HepG2 (cell line): Measurements from ENCODE around the gene EVI5. TPM values are rescaled to one million over a fixed set of nuclear protein-coding genes. Genes with fewer than 3 reads are reported as not detected.
A peak's percentile ranks its signal among the peaks of the same experiment; 100 is the strongest.

Experiments
- ATAC-seq: fragments of 200-7000 bp; cut with Tn5 transposase; 3 replicates; pipeline ENCODE4 v1.9.1; 2020; ENCODE audit warnings: mild to moderate bottlenecking, moderate library complexity
- BruUV-seq: library from RNA; stranded (reverse); fragments of 400-500 nt; replicated peaks from 2 replicates; lab custom pipeline; 2021; lab: Mats Ljungman, UMichigan
- CTCF ChIA-PET: fragments of 300-600 bp; formaldehyde crosslinking; extraction: SDS; loops from one replicate; lab custom pipeline; 2021; ENCODE audit warnings: low total read pairs, inconsistent platforms, low intra/inter-chr PET ratio; lab: Yijun Ruan, JAX
- POLR2A ChIA-PET: fragments of 350-600 bp; sonication (Branson Sonifier 250); formaldehyde crosslinking; loops from one replicate; lab custom pipeline; 2020; ENCODE audit warnings: antibody characterized with exemption, inconsistent platforms; lab: Yijun Ruan, JAX
- DNase-seq: peaks from one replicate; pipeline ENCODE4 v3.0.0-alpha.2; 2015; ENCODE audit warnings: low spot score
- FAIRE-seq: peaks from 3 replicates; lab custom pipeline; 2011; peaks lifted over from hg19 to GRCh38; lab: Jason Lieb, UNC
- H2AFZ ChIP-seq: one replicate; pipeline ENCODE4 v1.6.1; 2011; ENCODE audit warnings: low read length, inconsistent platforms
- H3K27ac ChIP-seq: fragments of 300-600 bp; 3 replicates; pipeline ENCODE4 v1.8.0; 2011; ENCODE audit warnings: mixed run types, mild to moderate bottlenecking, mixed read lengths, low read length, inconsistent platforms; ENCODE audit not compliant: insufficient read depth; ENCODE audit errors: extremely low read length
- H3K27me3 ChIP-seq, 2 experiments: fragments of 200-600 bp in 1 of 2; 2 replicates in 1 of 2; 3 replicates in 1 of 2; pipeline versions ENCODE4 v1.6.0 to v1.8.0; 2011; ENCODE audit warnings: low read length in 2 of 2, mild to moderate bottlenecking in 2 of 2, moderate library complexity in 2 of 2, inconsistent platforms in 1 of 2; ENCODE audit not compliant: insufficient read depth in 2 of 2, control insufficient read depth in 1 of 2
- H3K36me3 ChIP-seq, 2 experiments: fragments of 200-600 bp in 1 of 2; replicated peaks in 1 of 2; 2 replicates in 1 of 2; 3 replicates in 1 of 2; pipeline versions ENCODE4 v1.5.1 to v1.8.0; 2011; ENCODE audit warnings: low read length in 2 of 2, inconsistent platforms in 1 of 2; ENCODE audit not compliant: insufficient read depth in 2 of 2, control insufficient read depth in 1 of 2
- H3K4me1 ChIP-seq: 2 replicates; pipeline ENCODE4 v1.5.1; 2012; ENCODE audit warnings: low read length, inconsistent platforms; ENCODE audit not compliant: insufficient read depth
- H3K4me2 ChIP-seq: 2 replicates; pipeline ENCODE4 v1.6.0; 2011; ENCODE audit warnings: low read depth, low read length, inconsistent platforms
- H3K4me3 ChIP-seq, 3 experiments: fragments of 200-600 bp in 1 of 3; sonication (generic), shearing (Covaris generic) in 1 of 3; replicated peaks in 1 of 3; 2 replicates each; pipeline ENCODE4 v1.5.1; 2011 to 2016; ENCODE audit warnings: low read length in 3 of 3, inconsistent platforms in 2 of 3, low read depth in 2 of 3, mild to moderate bottlenecking in 2 of 3, control low read depth in 1 of 3, mixed read lengths in 1 of 3; ENCODE audit not compliant: insufficient read depth in 1 of 3
- H3K79me2 ChIP-seq: one replicate; pipeline ENCODE4 v1.6.1; 2011; ENCODE audit warnings: low read length, inconsistent platforms; ENCODE audit not compliant: insufficient read depth
- H3K9ac ChIP-seq: 2 replicates; pipeline ENCODE4 v1.6.0; 2011; ENCODE audit warnings: mild to moderate bottlenecking, low read depth, low read length, inconsistent platforms; ENCODE audit not compliant: insufficient read depth
- H3K9me3 ChIP-seq: 2 replicates; pipeline ENCODE4 v1.5.1; 2012; ENCODE audit warnings: mild to moderate bottlenecking, low read length
- H4K20me1 ChIP-seq: 2 replicates; pipeline ENCODE4 v1.6.0; 2011; ENCODE audit warnings: inconsistent platforms, mild to moderate bottlenecking, low read length, moderate library complexity; ENCODE audit not compliant: insufficient read depth
- CREM ChIP-seq, 2 experiments: sonication (generic) in 1 of 2; formaldehyde crosslinking in 1 of 2; IDR thresholded peaks; 2 replicates each; pipeline versions ENCODE4 v1.4.0 to v1.6.1; 2016 to 2020; ENCODE audit warnings: antibody characterized with exemption in 1 of 2, mild to moderate bottlenecking in 1 of 2, missing genetic modification reagents in 1 of 2
- NR3C1 ChIP-seq: sonication (generic); formaldehyde crosslinking; IDR thresholded peaks from 2 replicates; pipeline ENCODE4 v1.4.0; 2020; ENCODE audit warnings: missing genetic modification reagents
- REPIN1 ChIP-seq: sonication (generic); formaldehyde crosslinking; IDR thresholded peaks from 2 replicates; pipeline ENCODE4 v1.8.0; 2022; ENCODE audit warnings: missing genetic modification reagents, low read depth, mild to moderate bottlenecking, borderline replicate concordance
- SATB2 ChIP-seq: sonication (generic); formaldehyde crosslinking; IDR thresholded peaks from 2 replicates; pipeline ENCODE4 v1.5.0; 2020; ENCODE audit warnings: missing genetic modification reagents
- STAG1 ChIP-seq: sonication (generic); formaldehyde crosslinking; IDR thresholded peaks from 2 replicates; pipeline ENCODE4 v1.4.0; 2020; ENCODE audit warnings: missing genetic modification reagents
- YY1 ChIP-seq: IDR thresholded peaks from 2 replicates; pipeline ENCODE4 v1.6.1; 2011; ENCODE audit warnings: low read length, low read depth, moderate library complexity, mild to moderate bottlenecking; ENCODE audit not compliant: insufficient read depth, insufficient replicate concordance
- ZFX ChIP-seq: sonication (generic); formaldehyde crosslinking; IDR thresholded peaks from 2 replicates; pipeline ENCODE4 v1.4.0; 2020; ENCODE audit warnings: mild to moderate bottlenecking, low read depth, missing genetic modification reagents, moderate library complexity
- ZFY ChIP-seq: sonication (generic); formaldehyde crosslinking; IDR thresholded peaks from 2 replicates; pipeline ENCODE4 v1.4.0; 2020; ENCODE audit warnings: missing genetic modification reagents
- ZNF44 ChIP-seq: sonication (generic); formaldehyde crosslinking; IDR thresholded peaks from 2 replicates; pipeline ENCODE4 v1.5.1; 2020; ENCODE audit warnings: mild to moderate bottlenecking, missing genetic modification reagents
- WGBS: methylation state at CpG from one replicate; pipeline ENCODE4 v1.1.6; 2017; ENCODE audit warnings: low lambda C conversion rate; 5-methylcytosine and 5-hydroxymethylcytosine counted together
- in situ Hi-C: cut with HindIII; loops from 2 replicates; pipeline ENCODE4 v1.10.0; 2017; ENCODE audit warnings: low pct_unique_long_range_greater_than_20kb; ENCODE audit not compliant: extremely low pct_ligation_motif_present
- intact Hi-C: fragments of 100-400 bp; cut with micrococcal nuclease; formaldehyde crosslinking; loops from one replicate; pipeline ENCODE4 v1.10.0; 2022; ENCODE audit not compliant: unreplicated experiment
- polyA plus RNA-seq, 8 experiments: library from polyadenylated mRNA; depleted of rRNA in 3 of 8; stranded (reverse) in 7 of 8; unstranded in 1 of 8; fragments of >200 nt; fragmentation: Illumina TruSeq in 4 of 8; extraction: Trizol in 4 of 8; gene quantifications; 2 replicates each; pipeline versions ENCODE4 v1.2.1 to v1.2.3, GENCODE V29; 2011 to 2016; ENCODE audit warnings: low read depth in 4 of 8, missing spikeins in 1 of 8, mixed read lengths in 1 of 8; ENCODE audit not compliant: insufficient read depth in 1 of 8
- total RNA-seq, 5 experiments: library from RNA; depleted of rRNA; stranded (reverse); fragments of >200 nt; fragmentation: Illumina TruSeq; extraction: Trizol; gene quantifications; 2 replicates each; pipeline ENCODE4 v1.2.3, GENCODE V29; 2016; ENCODE audit warnings: low read depth in 1 of 5
- TF ChIP-seq, protein P1 (sequence below): sonication (generic); formaldehyde crosslinking; IDR thresholded peaks from 2 replicates; pipeline ENCODE4 v1.5.0; 2020; ENCODE audit warnings: mild to moderate bottlenecking, missing genetic modification reagents, moderate library complexity
- TF ChIP-seq, protein P2 (sequence below), 2 experiments: sonication (generic) in 1 of 2; formaldehyde crosslinking in 1 of 2; IDR thresholded peaks; 2 replicates each; pipeline versions ENCODE4 v1.5.1 to v1.6.1; 2011 to 2020; ENCODE audit warnings: borderline replicate concordance in 1 of 2, low read depth in 1 of 2, low read length in 1 of 2, mild to moderate bottlenecking in 1 of 2, missing genetic modification reagents in 1 of 2, moderate library complexity in 1 of 2
- TF ChIP-seq, protein P3 (sequence below): sonication (generic); formaldehyde crosslinking; IDR thresholded peaks from 2 replicates; pipeline ENCODE4 v1.5.1; 2020; ENCODE audit warnings: missing genetic modification reagents, mild to moderate bottlenecking, borderline replicate concordance

Gene EVI5
- total and polyA plus RNA-seq, 2 of the 13 experiments (the other 11 are each of a cell fraction or from before 2014, with no cell fraction given), result 4.0 to 12.6 TPM

DNA sequence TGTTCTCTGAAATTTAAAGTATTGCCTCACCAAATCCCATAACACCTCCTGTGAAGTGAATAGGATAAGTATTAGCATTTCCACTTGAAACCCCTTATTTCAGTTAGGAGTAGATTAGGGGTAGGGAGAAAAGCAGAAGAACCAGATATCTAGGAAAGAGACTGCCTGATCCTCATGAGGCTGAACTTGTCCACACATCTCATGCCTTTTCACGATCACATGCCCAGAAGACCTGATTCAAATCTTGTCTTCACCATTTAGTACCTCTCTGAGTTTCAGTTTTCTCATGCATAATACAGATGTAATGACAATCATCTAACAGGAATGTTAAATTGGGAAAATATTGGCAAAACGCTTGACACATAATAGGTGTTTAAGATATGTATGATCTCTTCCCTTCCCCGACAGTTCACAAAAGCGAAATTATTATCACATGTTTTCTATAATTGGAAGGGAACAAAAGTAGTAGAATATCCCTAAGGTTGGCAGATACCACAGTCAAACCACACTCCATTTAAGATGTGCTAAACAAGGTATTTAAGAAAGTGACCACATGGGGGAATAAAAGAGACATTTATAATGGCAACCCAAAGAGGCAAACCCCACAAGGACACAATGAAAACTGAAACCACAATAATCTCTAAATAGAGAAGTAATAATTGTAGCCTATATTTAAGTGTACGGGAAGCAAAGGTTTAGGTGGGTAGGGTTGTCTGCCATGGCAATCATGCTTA, 323.4 kb downstream of the EVI5 start:
- ATAC-seq, result peak; percentile 69
- ChIA-PET POLR2A (no interaction called here), CTCF (no interaction called here)
- 32% methylated on average over 5 of the region's 5 CpGs for WGBS
- FAIRE-seq, result no peak
- Histone ChIP-seq H3K36me3 (no peaks in the 10 kb centered on the region), H3K4me3 (no peak overlapping the region), H3K27ac (no peak overlapping the region), H3K4me2 (no peak overlapping the region), H3K9me3 (no peaks in the 10 kb centered on the region), H3K4me1 (0 out of 2 replicates have a peak, but pooled peaks cover 4% of the 10 kb centered on the region), H3K9ac (no peak overlapping the region), H3K27me3 (no peaks in the 10 kb centered on the region; a peak in 1 of 5 replicates), H3K79me2 (no peaks in the 10 kb centered on the region), H2AFZ (no peak overlapping the region), H4K20me1 (no peaks in the 10 kb centered on the region)
- peak; percentile 15 for DNase-seq
- in situ Hi-C loops, result no loop called here
- TF ChIP-seq ZFX (CRISPR knock-in tag), result no peak
- no peak for TF ChIP-seq SATB2
- TF ChIP-seq, protein P1, sequence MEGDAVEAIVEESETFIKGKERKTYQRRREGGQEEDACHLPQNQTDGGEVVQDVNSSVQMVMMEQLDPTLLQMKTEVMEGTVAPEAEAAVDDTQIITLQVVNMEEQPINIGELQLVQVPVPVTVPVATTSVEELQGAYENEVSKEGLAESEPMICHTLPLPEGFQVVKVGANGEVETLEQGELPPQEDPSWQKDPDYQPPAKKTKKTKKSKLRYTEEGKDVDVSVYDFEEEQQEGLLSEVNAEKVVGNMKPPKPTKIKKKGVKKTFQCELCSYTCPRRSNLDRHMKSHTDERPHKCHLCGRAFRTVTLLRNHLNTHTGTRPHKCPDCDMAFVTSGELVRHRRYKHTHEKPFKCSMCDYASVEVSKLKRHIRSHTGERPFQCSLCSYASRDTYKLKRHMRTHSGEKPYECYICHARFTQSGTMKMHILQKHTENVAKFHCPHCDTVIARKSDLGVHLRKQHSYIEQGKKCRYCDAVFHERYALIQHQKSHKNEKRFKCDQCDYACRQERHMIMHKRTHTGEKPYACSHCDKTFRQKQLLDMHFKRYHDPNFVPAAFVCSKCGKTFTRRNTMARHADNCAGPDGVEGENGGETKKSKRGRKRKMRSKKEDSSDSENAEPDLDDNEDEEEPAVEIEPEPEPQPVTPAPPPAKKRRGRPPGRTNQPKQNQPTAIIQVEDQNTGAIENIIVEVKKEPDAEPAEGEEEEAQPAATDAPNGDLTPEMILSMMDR (CRISPR knock-in tag), result 0 out of 2 replicates have a peak, but pooled peaks have one; percentile 22
- peak; percentile 59 for TF ChIP-seq STAG1
- TF ChIP-seq REPIN1 (CRISPR knock-in tag), result no peak
- intact Hi-C loops, result loop anchor here (1.0 kb wide), 2 partner anchors 139 to 162 kb away; no protein-coding TSS in a partner anchor
- BruUV-seq, result no TSS peak

DNA sequence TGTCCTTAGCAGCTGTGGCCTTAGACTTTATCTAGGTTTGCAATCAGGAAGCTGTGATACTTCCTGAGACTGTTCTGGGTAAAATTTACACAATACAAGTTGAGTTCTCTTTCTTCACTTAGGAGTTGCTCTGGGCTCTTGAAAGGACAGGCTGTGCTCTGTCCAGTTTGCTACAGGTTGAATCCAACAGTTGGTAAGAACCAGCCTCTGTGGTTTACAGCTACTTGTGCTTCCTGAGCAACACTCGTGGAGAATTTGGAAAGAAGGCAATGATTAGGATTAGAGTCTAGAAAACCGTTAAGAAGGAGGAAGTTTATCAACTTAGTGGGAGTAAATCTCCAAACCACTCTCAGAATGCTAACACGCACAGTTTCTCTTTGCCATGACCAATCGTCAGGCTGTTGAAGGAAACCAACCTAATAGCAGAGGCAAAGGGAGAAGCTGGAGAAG, 325.0 kb downstream of the EVI5 start:
- BruUV-seq, result no TSS peak
- WGBS, result 63% methylated on average over 4 of the region's 4 CpGs
- intact Hi-C loops, result no loop called here
- no peak for TF ChIP-seq ZFY (CRISPR knock-in tag)
- no peak for TF ChIP-seq CREM (IDR thresholded peaks at IDR 0.05)
- no peak for TF ChIP-seq CREM (CRISPR knock-in tag; IDR thresholded peaks at IDR 0.05)
- TF ChIP-seq NR3C1 (CRISPR knock-in tag), result no peak
- TF ChIP-seq YY1, result no peak
- TF ChIP-seq, protein P2, sequence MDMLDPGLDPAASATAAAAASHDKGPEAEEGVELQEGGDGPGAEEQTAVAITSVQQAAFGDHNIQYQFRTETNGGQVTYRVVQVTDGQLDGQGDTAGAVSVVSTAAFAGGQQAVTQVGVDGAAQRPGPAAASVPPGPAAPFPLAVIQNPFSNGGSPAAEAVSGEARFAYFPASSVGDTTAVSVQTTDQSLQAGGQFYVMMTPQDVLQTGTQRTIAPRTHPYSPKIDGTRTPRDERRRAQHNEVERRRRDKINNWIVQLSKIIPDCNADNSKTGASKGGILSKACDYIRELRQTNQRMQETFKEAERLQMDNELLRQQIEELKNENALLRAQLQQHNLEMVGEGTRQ (IDR thresholded peaks at IDR 0.05; ENCODE audit: low read depth, low read length), result no peak
- TF ChIP-seq, protein P2 (CRISPR knock-in tag; IDR thresholded peaks at IDR 0.05; ENCODE audit: borderline replicate concordance), result no peak
- TF ChIP-seq, protein P3, sequence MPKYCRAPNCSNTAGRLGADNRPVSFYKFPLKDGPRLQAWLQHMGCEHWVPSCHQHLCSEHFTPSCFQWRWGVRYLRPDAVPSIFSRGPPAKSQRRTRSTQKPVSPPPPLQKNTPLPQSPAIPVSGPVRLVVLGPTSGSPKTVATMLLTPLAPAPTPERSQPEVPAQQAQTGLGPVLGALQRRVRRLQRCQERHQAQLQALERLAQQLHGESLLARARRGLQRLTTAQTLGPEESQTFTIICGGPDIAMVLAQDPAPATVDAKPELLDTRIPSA, result no peak
- TF ChIP-seq ZNF44, result no peak

More for the DNA sequence above, 325.0 kb downstream of the EVI5 start:
- Histone ChIP-seq H3K9ac (no peak overlapping the region), H3K9me3 (no peaks in the 10 kb centered on the region), H3K27me3 (no peaks in the 10 kb centered on the region; a peak in 1 of 5 replicates), H3K4me2 (no peak overlapping the region), H3K4me1 (0 out of 2 replicates have a peak, but pooled peaks cover 4% of the 10 kb centered on the region), H3K27ac (no peak overlapping the region), H2AFZ (no peak overlapping the region), H3K4me3 (no peak overlapping the region), H3K36me3 (no peaks in the 10 kb centered on the region), H3K79me2 (no peaks in the 10 kb centered on the region), H4K20me1 (no peaks in the 10 kb centered on the region)
- in situ Hi-C loops, result no loop called here
- ATAC-seq, result no peak
- FAIRE-seq, result no peak
- ChIA-PET CTCF (no interaction called here), POLR2A (no interaction called here)
- DNase-seq, result no peak
